ENCODE data around the gene POLR2E.
A peak's percentile ranks its signal among the peaks of the same experiment; 100 is the strongest.

Gene POLR2E

DNA sequence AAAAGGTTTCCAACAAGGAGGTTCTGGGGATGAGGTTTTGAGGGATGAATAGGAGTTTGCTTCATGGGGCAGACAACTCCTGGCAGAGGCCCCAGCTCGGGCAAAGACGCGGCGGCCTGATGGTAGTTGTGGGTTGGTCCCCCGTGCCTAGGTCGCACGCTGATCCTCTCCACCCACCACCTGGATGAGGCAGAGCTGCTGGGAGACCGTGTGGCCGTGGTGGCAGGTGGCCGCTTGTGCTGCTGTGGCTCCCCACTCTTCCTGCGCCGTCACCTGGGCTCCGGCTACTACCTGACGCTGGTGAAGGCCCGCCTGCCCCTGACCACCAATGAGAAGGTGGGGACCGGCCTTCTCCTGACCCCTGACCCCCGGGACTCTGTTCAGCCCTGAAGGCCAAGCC lies 43.4 kb downstream of the POLR2E start:
- no peak for FAIRE-seq
- no peak for DNase-seq (ENCODE audit: low spot score)

- DNase-seq (ENCODE audit: low spot score) (no peak), FAIRE-seq (no peak)
Measured at GRCh38 chr19:1050989-1051788, 44.0 kb downstream of the POLR2E start.

- FAIRE-seq, result no peak
- DNase-seq (ENCODE audit: low spot score), result no peak
Measured at GRCh38 chr19:1049800-1050199, 45.4 kb downstream of the POLR2E start.

DNA sequence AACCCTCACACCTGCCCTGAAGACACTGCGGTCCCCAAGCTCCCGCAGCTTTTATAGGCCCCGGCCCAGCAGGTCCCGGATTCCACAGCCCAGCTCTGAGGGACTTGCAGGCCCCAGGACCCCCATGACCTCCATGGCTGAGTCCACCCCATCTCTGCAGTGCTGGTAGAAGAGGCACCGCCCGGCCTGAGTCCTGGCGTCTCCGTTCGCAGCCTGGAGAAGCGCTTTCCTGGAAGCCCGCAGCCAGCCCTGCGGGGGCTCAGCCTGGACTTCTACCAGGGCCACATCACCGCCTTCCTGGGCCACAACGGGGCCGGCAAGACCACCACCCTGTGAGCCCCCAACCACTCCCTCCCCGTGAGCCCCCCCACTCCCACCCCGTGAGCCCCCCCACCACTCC lies 46.1 kb downstream of the POLR2E start:
- no peak for FAIRE-seq

DNA sequence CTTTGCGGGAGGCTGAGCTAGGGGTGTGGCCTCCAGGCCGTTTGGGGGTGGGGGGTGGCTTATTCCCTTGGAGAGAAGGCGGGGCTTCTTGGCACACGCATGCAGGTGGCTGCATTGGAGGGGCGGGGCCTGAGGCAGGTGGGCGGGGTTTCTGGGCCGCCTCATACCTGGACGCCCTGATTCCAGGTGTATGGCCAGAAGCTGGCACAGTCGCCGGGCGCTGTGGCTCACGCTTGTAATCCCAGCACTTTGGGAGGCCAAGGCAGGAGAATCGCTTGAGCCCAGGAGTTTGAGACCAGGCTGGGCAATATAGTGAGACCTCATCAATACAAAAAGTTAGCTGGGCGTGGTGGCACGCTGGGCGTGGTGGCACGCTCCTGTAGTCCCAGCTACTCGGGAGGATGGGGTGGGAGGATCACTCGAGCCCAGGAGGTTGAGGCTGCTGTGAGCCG lies 47.5 kb downstream of the POLR2E start:
- no peak for DNase-seq (ENCODE audit: low spot score)
- FAIRE-seq, result no peak

More for the DNA sequence above, 46.1 kb downstream of the POLR2E start:
- no peak for DNase-seq (ENCODE audit: low spot score)

GRCh38 chr19:1046836-1047695 lies 48.1 kb downstream of the POLR2E start:
- DNase-seq (ENCODE audit: low spot score) (no peak), FAIRE-seq (no peak)

DNA sequence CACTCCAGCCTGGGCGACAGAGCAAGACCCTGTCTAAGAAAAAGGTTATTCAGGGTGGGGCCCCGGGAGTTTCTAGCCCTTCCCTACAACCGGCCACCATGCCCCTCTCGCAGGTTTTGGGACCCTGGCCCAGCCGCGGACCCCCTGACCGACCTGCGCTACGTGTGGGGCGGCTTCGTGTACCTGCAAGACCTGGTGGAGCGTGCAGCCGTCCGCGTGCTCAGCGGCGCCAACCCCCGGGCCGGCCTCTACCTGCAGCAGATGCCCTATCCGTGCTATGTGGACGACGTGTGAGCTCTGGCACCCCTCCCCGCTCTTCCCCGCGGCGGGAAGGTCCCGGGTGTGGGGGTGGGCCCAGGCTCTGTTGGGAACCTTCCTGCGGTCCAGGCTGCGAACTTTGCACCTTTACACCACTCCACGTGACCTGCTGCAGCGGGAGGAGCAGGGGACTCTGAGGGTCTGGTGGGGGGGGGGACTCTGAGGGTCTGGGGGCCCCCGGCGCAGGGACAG lies 49.0 kb downstream of the POLR2E start:
- no peak for FAIRE-seq
- no peak for DNase-seq (ENCODE audit: low spot score)

DNA sequence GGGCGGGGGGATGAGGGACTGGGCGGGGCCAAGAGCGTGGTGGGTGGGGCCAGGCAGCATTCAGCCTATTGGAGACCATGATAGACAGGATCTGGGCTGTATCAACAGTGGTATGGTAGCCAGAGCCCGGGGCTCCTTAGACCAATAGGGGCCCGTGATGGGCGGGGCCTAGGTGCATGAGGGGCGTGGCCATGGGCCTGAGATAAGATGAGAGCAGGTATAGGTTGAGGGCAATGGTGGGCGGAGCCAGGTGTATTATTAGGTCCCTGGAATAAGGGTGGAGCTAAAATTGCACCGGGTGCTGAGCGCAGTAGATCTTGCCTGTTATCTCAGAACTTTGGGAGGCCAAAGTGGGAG lies 50.0 kb downstream of the POLR2E start:
- DNase-seq (ENCODE audit: low spot score), result no peak
- no peak for FAIRE-seq

DNA sequence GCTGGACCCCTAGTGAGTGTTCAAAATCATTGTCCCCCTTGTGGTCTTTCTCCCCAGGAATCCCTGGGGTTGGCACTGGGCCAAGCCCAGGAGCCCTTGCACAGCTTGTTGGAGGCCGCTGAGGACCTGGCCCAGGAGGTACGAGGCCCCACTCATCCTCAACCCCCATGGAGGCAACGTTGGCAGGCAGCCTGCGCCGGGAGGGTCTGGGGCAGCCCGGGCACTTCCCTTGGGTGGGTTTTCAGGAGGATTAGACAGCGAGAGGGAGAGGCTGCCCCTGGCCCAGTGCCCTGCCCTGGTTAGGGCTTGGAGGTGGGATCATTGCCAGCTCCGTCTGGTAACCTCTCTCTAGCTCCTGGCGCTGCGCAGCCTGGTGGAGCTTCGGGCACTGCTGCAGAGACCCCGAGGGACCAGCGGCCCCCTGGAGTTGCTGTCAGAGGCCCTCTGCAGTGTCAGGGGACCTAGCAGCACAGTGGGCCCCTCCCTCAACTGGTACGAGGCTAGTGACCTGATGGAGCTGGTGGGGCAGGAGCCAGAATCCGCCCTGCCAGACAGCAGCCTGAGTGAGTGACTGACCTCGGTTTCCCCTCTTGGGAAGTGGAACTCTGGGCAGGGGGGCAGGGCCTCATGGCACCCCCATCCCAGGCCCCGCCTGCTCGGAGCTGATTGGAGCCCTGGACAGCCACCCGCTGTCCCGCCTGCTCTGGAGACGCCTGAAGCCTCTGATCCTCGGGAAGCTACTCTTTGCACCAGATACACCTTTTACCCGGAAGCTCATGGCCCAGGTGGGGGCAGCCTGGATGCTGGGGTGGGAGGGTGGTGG lies 52.3 kb downstream of the POLR2E start:
- DNase-seq (ENCODE audit: low spot score) (no peak), FAIRE-seq (no peak)

DNA sequence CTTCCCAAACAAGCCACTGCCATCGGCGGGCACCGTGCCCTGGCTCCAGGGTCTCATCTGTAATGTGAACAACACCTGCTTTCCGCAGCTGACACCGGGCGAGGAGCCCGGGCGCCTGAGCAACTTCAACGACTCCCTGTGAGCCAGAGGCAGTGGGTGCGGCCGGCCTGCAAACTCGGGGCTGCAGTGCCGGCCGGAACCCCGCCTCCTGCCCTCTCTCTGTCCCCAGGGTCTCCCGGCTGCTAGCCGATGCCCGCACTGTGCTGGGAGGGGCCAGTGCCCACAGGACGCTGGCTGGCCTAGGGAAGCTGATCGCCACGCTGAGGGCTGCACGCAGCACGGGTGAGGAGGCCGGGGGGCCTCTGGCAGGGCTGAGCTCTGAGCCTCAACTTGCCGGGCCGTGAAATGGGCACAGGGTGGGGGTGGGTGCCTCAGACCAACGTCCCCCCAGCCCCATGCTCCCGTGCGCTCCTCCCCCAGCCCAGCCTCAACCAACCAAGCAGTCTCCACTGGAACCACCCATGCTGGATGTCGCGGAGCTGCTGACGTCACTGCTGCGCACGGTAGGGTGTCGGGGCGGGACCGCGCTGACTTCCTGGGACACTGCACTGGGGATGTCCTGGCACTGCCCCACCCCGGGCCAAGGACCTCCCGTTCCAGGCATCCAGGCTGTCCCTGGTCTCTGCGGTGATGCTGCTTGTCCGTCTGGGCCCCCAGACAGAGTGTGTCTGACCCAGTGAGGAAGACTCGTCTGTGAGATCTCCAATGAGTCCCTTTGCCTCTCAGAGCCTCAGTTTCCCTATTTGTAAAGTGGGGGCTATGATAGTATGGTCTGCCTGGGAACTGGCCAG lies 53.1 kb downstream of the POLR2E start:
- DNase-seq (ENCODE audit: low spot score), result no peak
- no peak for FAIRE-seq

DNA sequence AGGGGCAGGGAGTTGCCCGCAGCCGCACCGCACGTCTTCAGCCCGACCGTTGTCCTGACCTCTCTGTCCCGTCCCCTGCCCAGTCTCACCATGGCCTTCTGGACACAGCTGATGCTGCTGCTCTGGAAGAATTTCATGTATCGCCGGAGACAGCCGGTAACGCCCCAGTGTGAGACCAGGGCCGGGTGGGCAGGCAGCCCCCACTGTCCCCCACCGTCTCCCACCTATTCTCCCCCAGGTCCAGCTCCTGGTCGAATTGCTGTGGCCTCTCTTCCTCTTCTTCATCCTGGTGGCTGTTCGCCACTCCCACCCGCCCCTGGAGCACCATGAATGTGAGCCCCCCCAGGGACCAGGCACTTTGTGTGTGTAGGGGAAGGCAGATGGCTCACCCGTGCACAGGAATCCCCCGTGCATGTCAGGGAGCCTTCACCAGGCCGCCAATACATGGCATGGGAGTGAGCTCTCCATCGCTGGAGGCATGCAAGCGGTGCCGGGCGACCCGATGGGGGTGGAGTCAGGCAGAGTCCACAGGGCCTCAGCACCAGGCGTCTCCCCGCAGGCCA lies 53.8 kb downstream of the POLR2E start:
- FAIRE-seq, result no peak
- DNase-seq (ENCODE audit: low spot score), result no peak

GRCh38 chr19:1040476-1041271 lies 54.5 kb downstream of the POLR2E start:
- FAIRE-seq, result peak; percentile 66
- DNase-seq (ENCODE audit: low spot score), result peak; percentile 76

DNA sequence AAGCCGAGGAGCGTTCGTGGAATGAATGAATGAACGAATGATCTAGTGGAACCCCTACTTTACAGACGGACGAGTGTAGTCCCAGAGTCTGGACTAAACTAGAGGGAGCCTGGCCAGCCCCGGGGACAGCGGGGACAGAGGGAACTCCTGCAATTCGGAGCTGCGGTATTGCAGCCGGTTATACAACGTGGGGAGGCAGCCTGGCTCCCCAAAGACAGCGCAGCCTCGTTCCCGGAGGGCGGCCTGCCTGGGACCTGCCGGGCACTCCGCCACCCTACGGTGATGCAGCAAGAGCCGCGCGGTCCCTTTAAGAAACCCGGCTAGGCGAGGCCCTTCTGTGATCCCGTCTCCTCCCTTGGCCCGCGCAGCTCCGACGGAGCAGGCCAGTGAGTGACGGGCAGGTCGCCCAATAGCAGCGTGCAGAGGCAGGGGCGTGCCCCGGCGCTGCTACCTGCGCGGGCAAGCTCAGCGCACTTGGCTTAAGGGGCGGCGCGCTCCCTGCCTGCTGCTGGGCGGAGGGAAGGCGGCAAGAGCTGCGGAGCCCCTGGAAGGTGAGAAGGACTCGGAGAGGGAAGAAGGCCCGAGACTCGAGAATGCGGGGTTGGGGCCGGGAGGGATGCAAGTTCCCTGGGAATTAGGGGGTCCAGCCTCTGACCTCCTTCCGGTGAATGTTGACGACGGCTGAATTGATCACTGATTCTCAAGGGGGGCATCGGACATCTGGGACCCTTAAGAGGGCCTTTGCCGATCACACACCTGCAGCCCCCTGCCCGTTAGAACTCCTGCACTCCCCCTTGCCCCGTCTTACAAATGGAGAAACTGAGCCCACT lies 55.3 kb downstream of the POLR2E start, which contains the start of gene ABCA7:
TSS of gene ABCA7 (plus strand) at position 462 of the 830 bp plus-strand sequence. CDS start 1,255 bp downstream, outside the sequence.
- DNase-seq (ENCODE audit: low spot score), result peak; percentile 98
- peak; percentile 74 for FAIRE-seq

DNA sequence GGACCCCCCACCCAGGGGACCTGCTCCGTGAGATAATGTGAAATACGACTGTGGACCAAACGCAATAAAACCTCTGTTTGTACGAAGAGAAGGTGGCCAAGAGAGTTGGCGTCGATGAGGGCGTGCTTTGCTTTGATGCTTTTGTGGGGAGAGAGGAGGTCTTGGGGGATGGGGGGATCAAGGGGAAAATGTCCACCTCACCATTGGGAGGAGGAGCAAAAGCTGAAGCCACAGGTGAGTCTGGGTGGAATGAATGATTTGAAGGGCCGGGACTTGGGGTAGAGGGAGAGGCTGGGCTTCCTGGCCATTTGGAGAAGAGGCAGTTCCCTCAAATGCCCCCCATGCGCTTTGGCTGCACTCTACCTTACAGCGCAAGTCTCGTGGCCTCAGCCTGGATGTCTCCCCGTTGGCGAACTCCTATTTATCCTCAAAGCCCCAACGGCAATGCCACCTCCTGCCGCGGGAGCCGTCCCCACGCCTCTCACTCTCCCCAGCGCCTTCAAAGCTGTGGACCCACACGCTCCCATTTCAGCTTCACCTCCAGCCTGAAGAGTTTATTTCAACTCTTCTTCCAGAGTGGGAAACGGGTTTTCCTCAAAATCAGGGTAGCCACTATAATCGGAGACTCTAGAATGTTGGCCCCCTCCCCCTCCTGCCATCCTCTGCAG lies 56.1 kb downstream of the POLR2E start:
- no peak for FAIRE-seq

GRCh38 chr19:1037621-1038064 lies 57.5 kb downstream of the POLR2E start:
- FAIRE-seq (no peak), DNase-seq (ENCODE audit: low spot score) (no peak)

More for the DNA sequence above, 56.1 kb downstream of the POLR2E start:
- DNase-seq (ENCODE audit: low spot score), result no peak

All from RCC 7860 (cell line).